SH-SY5Y (cell line): ENCODE results near the gene XYLT2.

Experiments
- GATA2 ChIP-seq: IDR thresholded peaks from 2 replicates; pipeline ENCODE4 v1.6.1; 2011; ENCODE audit warnings: mild to moderate bottlenecking, low read depth, low read length
- GATA3 ChIP-seq: IDR thresholded peaks from 2 replicates; pipeline ENCODE4 v1.6.1; 2011; ENCODE audit warnings: low read depth, mild to moderate bottlenecking, low read length, moderate library complexity

- no peak for TF ChIP-seq GATA2
- TF ChIP-seq GATA3, result no peak
Measured at GRCh38 chr17:50407921-50408320, 62.0 kb downstream of the XYLT2 start.
